Neural cell (in vitro differentiated cells): ENCODE data around the gene CAMK2B. TPM values are rescaled to one million over a fixed set of nuclear protein-coding genes. Genes with fewer than 3 reads are reported as not detected.

Experiments used
- H2AFZ ChIP-seq: fragments of 200-600, 300-800 bp; sonication (generic), shearing (Covaris generic); 2 replicates; pipeline ENCODE4 v1.6.0; 2014; ENCODE audit warnings: low read depth, mild to moderate bottlenecking, antibody characterized with exemption, low read length, moderate library complexity
- H3F3A ChIP-seq: fragments of 200-600 bp; shearing (Covaris generic); 2 replicates; pipeline ENCODE4 v1.6.1; 2016; ENCODE audit warnings: mild to moderate bottlenecking, moderate library complexity, mixed read lengths, antibody characterized with exemption, low read length; ENCODE audit not compliant: insufficient read depth, poor library complexity, severe bottlenecking
- H3K27ac ChIP-seq: fragments of 200-600, 300-800 bp; sonication (generic), shearing (Covaris generic); 2 replicates; pipeline ENCODE4 v1.5.1; 2014; ENCODE audit warnings: mild to moderate bottlenecking, low read length, moderate library complexity
- H3K27me3 ChIP-seq: fragments of 300-800, 200-600 bp; sonication (generic), shearing (Covaris generic); 2 replicates; pipeline ENCODE4 v1.6.0; 2014; ENCODE audit warnings: mild to moderate bottlenecking, low read depth, low read length, moderate library complexity; ENCODE audit not compliant: insufficient read depth
- H3K36me3 ChIP-seq: fragments of 300-800, 200-600 bp; sonication (generic), shearing (Covaris generic); 2 replicates; pipeline ENCODE4 v1.5.1; 2014; ENCODE audit warnings: mild to moderate bottlenecking, antibody characterized with exemption, low read length, moderate library complexity; ENCODE audit not compliant: insufficient read depth
- H3K4me2 ChIP-seq: fragments of 300-800, 200-600 bp; sonication (generic), shearing (Covaris generic); 2 replicates; pipeline ENCODE4 v1.6.0; 2014; ENCODE audit warnings: mild to moderate bottlenecking, low read length
- H3K4me3 ChIP-seq: fragments of 300-800, 200-600 bp; sonication (generic), shearing (Covaris generic); 2 replicates; pipeline ENCODE4 v1.5.1; 2014; ENCODE audit warnings: mild to moderate bottlenecking, low read length, moderate library complexity
- H3K79me2 ChIP-seq: fragments of 200-600 bp; shearing (Covaris generic); replicated peaks from 2 replicates; pipeline ENCODE4 v1.6.0; 2014; ENCODE audit warnings: mild to moderate bottlenecking, low read length, moderate library complexity; ENCODE audit not compliant: insufficient read depth
- H3K9ac ChIP-seq: fragments of 300-800, 200-600 bp; sonication (generic), shearing (Covaris generic); 2 replicates; pipeline ENCODE4 v1.6.1; 2016; ENCODE audit warnings: mild to moderate bottlenecking, low read length, mixed read lengths
- H3K9me2 ChIP-seq: fragments of 200-600 bp; shearing (Covaris generic); 2 replicates; pipeline ENCODE4 v1.6.1; 2016; ENCODE audit warnings: mild to moderate bottlenecking, low read length, mixed read lengths; ENCODE audit not compliant: insufficient read depth
- H3K9me3 ChIP-seq: fragments of 200-600, 300-800 bp; sonication (generic), shearing (Covaris generic); 2 replicates; pipeline ENCODE4 v1.6.1; 2016; ENCODE audit warnings: mild to moderate bottlenecking, mixed run types, low read length, moderate library complexity, mixed read lengths
- H4K20me1 ChIP-seq: fragments of 200-600 bp; shearing (Covaris generic); 2 replicates; pipeline ENCODE4 v1.6.1; 2016; ENCODE audit warnings: mild to moderate bottlenecking, mixed run types; ENCODE audit not compliant: insufficient read depth
- CTCF ChIP-seq: fragments of 450-650 bp; IDR thresholded peaks from 2 replicates; pipeline ENCODE4 v1.5.1; 2014; ENCODE audit warnings: antibody characterized with exemption, mild to moderate bottlenecking, moderate library complexity; ENCODE audit not compliant: poor library complexity, severe bottlenecking
- EP300 ChIP-seq: fragments of 450-650 bp; conservative IDR thresholded peaks from 2 replicates; pipeline ENCODE4 v1.6.1; 2014; ENCODE audit warnings: antibody characterized with exemption, mild to moderate bottlenecking, moderate library complexity; ENCODE audit not compliant: poor library complexity, severe bottlenecking
- EZH2 ChIP-seq: fragments of 200-600, 300-800 bp; shearing (Covaris generic), sonication (generic); IDR thresholded peaks from 2 replicates; pipeline ENCODE4 v1.6.1; 2014; ENCODE audit warnings: antibody characterized with exemption, low read length, borderline replicate concordance, mild to moderate bottlenecking; ENCODE audit not compliant: insufficient read depth, poor library complexity, severe bottlenecking
- MXI1 ChIP-seq: fragments of 450-650 bp; conservative IDR thresholded peaks from 2 replicates; pipeline ENCODE4 v1.6.1; 2014; ENCODE audit warnings: antibody characterized with exemption, mild to moderate bottlenecking; ENCODE audit not compliant: poor library complexity, severe bottlenecking
- POLR2AphosphoS5 ChIP-seq: IDR thresholded peaks from 2 replicates; pipeline ENCODE4 v1.6.1; 2012
- RAD21 ChIP-seq: fragments of 450-650 bp; conservative IDR thresholded peaks from 2 replicates; pipeline ENCODE4 v1.6.1; 2014; ENCODE audit warnings: antibody characterized with exemption, mild to moderate bottlenecking, moderate library complexity
- REST ChIP-seq: IDR thresholded peaks from 2 replicates; pipeline ENCODE4 v1.6.1; 2012; ENCODE audit warnings: borderline replicate concordance
- SMC3 ChIP-seq: fragments of 450-650 bp; conservative IDR thresholded peaks from 2 replicates; pipeline ENCODE4 v1.6.1; 2014; ENCODE audit warnings: antibody characterized with exemption, mild to moderate bottlenecking, moderate library complexity; ENCODE audit not compliant: poor library complexity
- TAF1 ChIP-seq: IDR thresholded peaks from 2 replicates; pipeline ENCODE4 v1.6.1; 2012; ENCODE audit warnings: low read depth
- polyA plus RNA-seq: library from polyadenylated mRNA; depleted of rRNA; stranded (reverse); fragments of >200 nt; gene quantifications from 2 replicates; pipeline ENCODE4 v1.2.3, GENCODE V29; 2014

The CAMK2B gene
- polyA plus RNA-seq, 1 donor from 2014 or later = 67.3 TPM

- Histone ChIP-seq H3K79me2 (no peaks in the 10 kb centered on the region), H3K27ac (no peak overlapping the region), H3K9me3 (no peaks in the 10 kb centered on the region), H3F3A (no peaks in the 10 kb centered on the region), H4K20me1 (no peaks in the 10 kb centered on the region), H3K9ac (no peak overlapping the region), H3K9me2 (no peaks in the 10 kb centered on the region), H2AFZ (no peak overlapping the region), H3K4me2 (no peak overlapping the region), H3K4me3 (no peak overlapping the region), H3K27me3 (no peaks in the 10 kb centered on the region), H3K36me3 (no peaks in the 10 kb centered on the region)
- TF ChIP-seq TAF1 = no peak
- TF ChIP-seq SMC3 = no peak
- TF ChIP-seq CTCF = no peak
- TF ChIP-seq POLR2AphosphoS5 = no peak
- no peak for TF ChIP-seq MXI1
- TF ChIP-seq EP300 = no peak
- no peak for TF ChIP-seq RAD21
- TF ChIP-seq REST = no peak
- TF ChIP-seq EZH2 = no peak
These were observed 89.1 kb downstream of the CAMK2B start for GRCh38 chr7:44236333-44236728.

- no peaks in the 10 kb centered on the region for H3K79me2 ChIP-seq
- H3K4me2 ChIP-seq = no peak overlapping the region
- no peaks in the 10 kb centered on the region for H3K36me3 ChIP-seq
- no peak overlapping the region for H3K27ac ChIP-seq
- H3F3A ChIP-seq = no peaks in the 10 kb centered on the region
- no peaks in the 10 kb centered on the region for H4K20me1 ChIP-seq
- no peaks in the 10 kb centered on the region for H3K27me3 ChIP-seq
- H3K9me2 ChIP-seq = no peaks in the 10 kb centered on the region
- H3K9me3 ChIP-seq = no peaks in the 10 kb centered on the region
- no peak overlapping the region for H3K9ac ChIP-seq
- no peak overlapping the region for H2AFZ ChIP-seq
- no peak overlapping the region for H3K4me3 ChIP-seq
- TF ChIP-seq RAD21 (no peak), REST (no peak), POLR2AphosphoS5 (no peak), CTCF (no peak), EP300 (no peak), TAF1 (no peak), EZH2 (no peak), MXI1 (no peak), SMC3 (no peak)
These were observed 89.6 kb downstream of the CAMK2B start for GRCh38 chr7:44235582-44236332.
